ENCODE measurements around the gene BTBD7.

The BTBD7 gene, protein sequence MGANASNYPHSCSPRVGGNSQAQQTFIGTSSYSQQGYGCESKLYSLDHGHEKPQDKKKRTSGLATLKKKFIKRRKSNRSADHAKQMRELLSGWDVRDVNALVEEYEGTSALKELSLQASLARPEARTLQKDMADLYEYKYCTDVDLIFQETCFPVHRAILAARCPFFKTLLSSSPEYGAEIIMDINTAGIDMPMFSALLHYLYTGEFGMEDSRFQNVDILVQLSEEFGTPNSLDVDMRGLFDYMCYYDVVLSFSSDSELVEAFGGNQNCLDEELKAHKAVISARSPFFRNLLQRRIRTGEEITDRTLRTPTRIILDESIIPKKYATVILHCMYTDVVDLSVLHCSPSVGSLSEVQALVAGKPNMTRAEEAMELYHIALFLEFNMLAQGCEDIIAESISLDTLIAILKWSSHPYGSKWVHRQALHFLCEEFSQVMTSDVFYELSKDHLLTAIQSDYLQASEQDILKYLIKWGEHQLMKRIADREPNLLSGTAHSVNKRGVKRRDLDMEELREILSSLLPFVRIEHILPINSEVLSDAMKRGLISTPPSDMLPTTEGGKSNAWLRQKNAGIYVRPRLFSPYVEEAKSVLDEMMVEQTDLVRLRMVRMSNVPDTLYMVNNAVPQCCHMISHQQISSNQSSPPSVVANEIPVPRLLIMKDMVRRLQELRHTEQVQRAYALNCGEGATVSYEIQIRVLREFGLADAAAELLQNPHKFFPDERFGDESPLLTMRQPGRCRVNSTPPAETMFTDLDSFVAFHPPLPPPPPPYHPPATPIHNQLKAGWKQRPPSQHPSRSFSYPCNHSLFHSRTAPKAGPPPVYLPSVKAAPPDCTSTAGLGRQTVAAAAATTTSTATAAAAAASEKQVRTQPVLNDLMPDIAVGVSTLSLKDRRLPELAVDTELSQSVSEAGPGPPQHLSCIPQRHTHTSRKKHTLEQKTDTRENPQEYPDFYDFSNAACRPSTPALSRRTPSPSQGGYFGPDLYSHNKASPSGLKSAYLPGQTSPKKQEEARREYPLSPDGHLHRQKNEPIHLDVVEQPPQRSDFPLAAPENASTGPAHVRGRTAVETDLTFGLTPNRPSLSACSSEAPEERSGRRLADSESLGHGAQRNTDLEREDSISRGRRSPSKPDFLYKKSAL

GRCh38 chr14:93332853-93333630 lies at the start of gene BTBD7:
Gene BTBD7 (minus strand): TSS chr14:93333036. CDS start chr14:93296051, 36,985 bp downstream.
- peak within 1 kb of the TSS; percentile 73 for H3K4me3 ChIP-seq (ENCODE audit: low read length)
- DNase-seq (ENCODE audit: low read depth), result peak; percentile 74
- TF ChIP-seq CTCF (conservative IDR thresholded peaks at IDR 0.05; ENCODE audit: low read depth, low read length), result peak; percentile 20

GRCh38 chr14:93381644-93382043 lies 48.8 kb upstream of the BTBD7 start:
- DNase-seq (ENCODE audit: low read depth), result no peak
- no peak for TF ChIP-seq CTCF (conservative IDR thresholded peaks at IDR 0.05; ENCODE audit: low read depth, low read length)
- H3K4me3 ChIP-seq (ENCODE audit: low read length), result no peak overlapping the region

DNA sequence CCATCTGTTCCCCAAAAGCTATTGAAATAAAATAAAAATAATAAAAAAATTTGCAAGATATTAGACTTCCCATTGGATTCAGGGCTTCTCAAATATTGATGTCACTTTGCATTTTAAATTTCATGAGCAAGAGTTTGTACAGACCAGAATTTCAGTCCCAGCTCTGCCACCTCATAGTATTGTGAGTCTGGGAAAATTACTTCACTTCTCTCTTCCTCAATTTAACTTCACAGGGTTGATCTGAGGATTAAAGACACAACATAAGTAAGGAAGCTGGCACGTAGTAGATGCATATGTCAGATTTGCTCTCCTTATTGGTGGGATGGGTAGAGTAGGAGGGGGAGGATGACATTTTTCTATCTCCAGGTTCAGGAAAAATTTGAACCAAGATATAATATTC lies 47.0 kb upstream of the BTBD7 start:
- no peak for TF ChIP-seq CTCF (conservative IDR thresholded peaks at IDR 0.05; ENCODE audit: low read depth, low read length)

DNA sequence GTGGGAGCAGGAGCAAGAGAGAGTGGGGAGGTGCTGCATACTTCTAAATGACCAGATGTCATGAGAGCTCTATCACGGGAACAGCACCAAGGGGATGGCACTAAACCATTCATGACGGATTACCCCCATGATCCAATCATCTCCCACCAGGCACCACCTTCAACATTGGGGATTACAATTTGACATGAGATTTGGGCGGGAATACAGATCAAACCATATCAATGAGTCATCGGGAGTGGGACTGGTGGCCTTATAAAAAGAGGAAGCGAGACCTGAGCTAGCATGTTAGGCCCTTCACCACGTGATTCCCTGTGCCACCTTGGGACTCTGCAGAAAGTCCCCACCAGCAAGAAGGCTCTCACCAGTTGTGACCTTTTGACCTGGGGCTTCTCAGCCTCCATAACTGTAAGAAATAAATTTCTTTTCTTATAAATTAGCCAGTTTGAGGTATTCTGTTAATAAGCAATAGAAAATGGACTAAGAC lies 42.9 kb upstream of the BTBD7 start:
- DNase-seq (ENCODE audit: low read depth), result no peak
- no peak for TF ChIP-seq CTCF (conservative IDR thresholded peaks at IDR 0.05; ENCODE audit: low read depth, low read length)
- H3K4me3 ChIP-seq (ENCODE audit: low read length), result no peak overlapping the region

More for the DNA sequence above, 47.0 kb upstream of the BTBD7 start:
- no peak overlapping the region for H3K4me3 ChIP-seq (ENCODE audit: low read length)
- DNase-seq (ENCODE audit: low read depth), result no peak

DNA sequence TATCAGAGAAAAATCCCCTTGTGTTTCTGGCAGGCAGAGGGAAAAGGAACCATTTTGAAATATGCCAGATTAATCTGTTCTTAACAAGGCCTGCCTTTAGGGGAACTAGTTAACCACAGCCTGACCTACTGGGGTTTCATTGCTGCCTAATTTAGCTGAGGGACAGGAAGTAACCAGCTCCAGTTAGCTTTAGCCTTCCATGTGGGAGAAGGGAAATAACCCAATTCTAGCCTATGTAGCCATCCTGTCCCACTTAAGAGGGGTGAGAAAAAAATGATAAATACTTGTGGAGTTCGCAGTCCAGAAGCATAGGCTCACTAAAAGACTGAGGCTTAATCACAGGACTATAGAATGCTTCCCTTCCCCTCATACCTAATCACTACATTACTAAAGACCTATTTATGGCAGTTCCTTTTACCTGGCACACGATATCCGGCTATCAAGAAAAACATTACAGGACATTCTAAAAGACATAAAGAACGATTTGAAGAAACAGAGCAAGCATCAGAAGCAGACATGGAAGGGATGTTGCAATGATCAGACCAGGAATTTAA lies 37.0 kb upstream of the BTBD7 start:
- H3K4me3 ChIP-seq (ENCODE audit: low read length), result no peak overlapping the region
- DNase-seq (ENCODE audit: low read depth), result no peak
- TF ChIP-seq CTCF (conservative IDR thresholded peaks at IDR 0.05; ENCODE audit: low read depth, low read length), result no peak
